NB4 (cell line): Measurements from ENCODE around the gene GRID1.

Source experiments
- CTCF ChIP-seq: IDR thresholded peaks from one replicate; pipeline ENCODE4 v1.5.1; 2012; ENCODE audit warnings: low read depth, low read length
- MAX ChIP-seq: IDR thresholded peaks from 2 replicates; pipeline ENCODE4 v1.6.1; 2011; ENCODE audit warnings: low read depth, low read length
- MYC ChIP-seq: IDR thresholded peaks from 2 replicates; pipeline ENCODE4 v1.6.1; 2011; ENCODE audit warnings: low read depth, low read length
- POLR2A ChIP-seq: IDR thresholded peaks from 2 replicates; pipeline ENCODE4 v1.6.1; 2011; ENCODE audit warnings: mild to moderate bottlenecking; ENCODE audit not compliant: insufficient read length; ENCODE audit errors: extremely low read depth

- TF ChIP-seq CTCF (no peak), POLR2A (no peak), MAX (no peak), MYC (no peak)
Measured at GRCh38 chr10:86397120-86397519, 30.5 kb upstream of the GRID1 start.
